Fibroblast of lung (primary cell): ENCODE data around the gene TNFSF13. TPM values are rescaled to one million over a fixed set of nuclear protein-coding genes. Genes with fewer than 3 reads are reported as not detected.

Experiments used
- DNase-seq, 2 donors: peaks; one replicate each; pipeline versions ENCODE4 v3.0.0 to v3.0.0-alpha.2; 2010; ENCODE audit warnings: low read depth in 2 of 2
- H2AFZ ChIP-seq: 2 replicates; pipeline ENCODE4 v1.5.1; 2012; ENCODE audit warnings: low read length, control low read depth, inconsistent platforms
- H3K27ac ChIP-seq: 2 replicates; pipeline ENCODE4 v1.5.1; 2011; ENCODE audit warnings: low read length, control low read depth; ENCODE audit not compliant: insufficient read depth
- H3K27me3 ChIP-seq: 2 replicates; pipeline ENCODE4 v1.5.1; 2011; ENCODE audit warnings: mild to moderate bottlenecking, low read length; ENCODE audit not compliant: control insufficient read depth, insufficient read depth
- H3K36me3 ChIP-seq: 2 replicates; pipeline ENCODE4 v1.5.1; 2011; ENCODE audit warnings: low read length; ENCODE audit not compliant: control insufficient read depth, insufficient read depth
- H3K4me1 ChIP-seq: 2 replicates; pipeline ENCODE4 v1.5.1; 2011; ENCODE audit warnings: low read length; ENCODE audit not compliant: control insufficient read depth, insufficient read depth; ENCODE audit errors: extremely low read depth
- H3K4me2 ChIP-seq: 2 replicates; pipeline ENCODE4 v1.5.1; 2011; ENCODE audit warnings: low read length, control low read depth; ENCODE audit not compliant: insufficient read depth; ENCODE audit errors: extremely low read depth
- H3K4me3 ChIP-seq, 4 experiments: fragments of 200-600 bp in 1 of 4; sonication (generic) in 1 of 4; replicated peaks in 1 of 4; 2 replicates each; pipeline ENCODE4 v1.5.1; 2011 to 2016; ENCODE audit warnings: low read length in 4 of 4, low read depth in 3 of 4, mild to moderate bottlenecking in 3 of 4, control low read depth in 2 of 4, inconsistent platforms in 1 of 4, mixed read lengths in 1 of 4; ENCODE audit not compliant: insufficient read depth in 1 of 4; ENCODE audit errors: control extremely low read depth in 1 of 4
- H3K79me2 ChIP-seq: 2 replicates; pipeline ENCODE4 v1.5.1; 2012; ENCODE audit warnings: mild to moderate bottlenecking, low read length, inconsistent platforms; ENCODE audit not compliant: control insufficient read depth, insufficient read depth
- H3K9ac ChIP-seq: 2 replicates; pipeline ENCODE4 v1.5.1; 2011; ENCODE audit warnings: mild to moderate bottlenecking, low read length, control low read depth; ENCODE audit not compliant: insufficient read depth
- H3K9me3 ChIP-seq: 2 replicates; pipeline ENCODE4 v1.5.1; 2012; ENCODE audit warnings: low read depth, low read length; ENCODE audit not compliant: control insufficient read depth, insufficient read depth
- H4K20me1 ChIP-seq: 2 replicates; pipeline ENCODE4 v1.5.1; 2011; ENCODE audit warnings: low read length; ENCODE audit not compliant: control insufficient read depth, insufficient read depth; ENCODE audit errors: extremely low read depth
- CTCF ChIP-seq, 2 donors: IDR thresholded peaks in 1 of 2; conservative IDR thresholded peaks in 1 of 2; 1 replicate in 1 of 2; 2 replicates in 1 of 2; pipeline ENCODE4 v1.5.1; 2011 to 2012; ENCODE audit warnings: low read length in 2 of 2, control low read depth in 1 of 2, inconsistent platforms in 1 of 2, low read depth in 1 of 2, mild to moderate bottlenecking in 1 of 2
- EZH2 ChIP-seq: IDR thresholded peaks from 2 replicates; pipeline ENCODE4 v1.5.1; 2012; ENCODE audit warnings: low read length, control low read depth, mild to moderate bottlenecking; ENCODE audit errors: missing control alignments
- polyA plus RNA-seq, 2 donors: library from polyadenylated mRNA; depleted of rRNA in 1 of 2; stranded (reverse) in 1 of 2; unstranded in 1 of 2; fragments of >200 nt; gene quantifications; 2 replicates each; pipeline ENCODE4 v1.2.1, GENCODE V29; 2011 to 2012; ENCODE audit warnings: missing spikeins in 1 of 2
- total RNA-seq: library from RNA; depleted of rRNA; stranded (reverse); fragments of >200 nt; gene quantifications from 2 replicates; pipeline ENCODE4 v1.2.1, GENCODE V29; 2014

Gene TNFSF13
- total and polyA plus RNA-seq, 2 donors (not counting 1 experiment from before 2014, with no cell fraction given): 2.0 to 2.5 TPM

- Histone ChIP-seq H2AFZ (no peak overlapping the region), H3K27me3 (no peaks in the 10 kb centered on the region), H3K4me2 (no peak overlapping the region), H3K9me3 (no peaks in the 10 kb centered on the region), H3K27ac (no peak overlapping the region), H3K4me1 (no peaks in the 10 kb centered on the region), H4K20me1 (no peaks in the 10 kb centered on the region), H3K9ac (no peak overlapping the region), H3K4me3 (no peak overlapping the region), H3K79me2 (no peaks in the 10 kb centered on the region), H3K36me3 (no peaks in the 10 kb centered on the region)
- TF ChIP-seq EZH2: no peak
- no peak for TF ChIP-seq CTCF (conservative IDR thresholded peaks at IDR 0.05 in 1 of 2, IDR thresholded peaks at IDR 0.05 in 1 of 2; ENCODE audit: low read depth in 1 of 2, low read length in 2 of 2)
- peak in 1 of 2 donors; percentile 80 for DNase-seq
These were observed 19.5 kb upstream of the TNFSF13 start for GRCh38 chr17:7538891-7539545.

- Histone ChIP-seq H3K4me1 (no peaks in the 10 kb centered on the region), H3K79me2 (no peaks in the 10 kb centered on the region), H4K20me1 (no peaks in the 10 kb centered on the region), H2AFZ (no peak overlapping the region), H3K4me3 (no peak overlapping the region), H3K4me2 (no peak overlapping the region), H3K9me3 (no peaks in the 10 kb centered on the region), H3K9ac (no peak overlapping the region), H3K27me3 (no peaks in the 10 kb centered on the region), H3K27ac (no peak overlapping the region), H3K36me3 (no peaks in the 10 kb centered on the region)
- no peak for DNase-seq
- TF ChIP-seq CTCF (conservative IDR thresholded peaks at IDR 0.05 in 1 of 2, IDR thresholded peaks at IDR 0.05 in 1 of 2; ENCODE audit: low read depth in 1 of 2, low read length in 2 of 2) (no peak), EZH2 (no peak)
These were observed 17.4 kb upstream of the TNFSF13 start for GRCh38 chr17:7541074-7541621.

- Histone ChIP-seq H4K20me1 (no peaks in the 10 kb centered on the region), H3K4me2 (no peak overlapping the region), H3K9ac (no peak overlapping the region), H3K79me2 (no peaks in the 10 kb centered on the region), H3K4me3 (no peak overlapping the region), H2AFZ (no peak overlapping the region), H3K27ac (no peak overlapping the region), H3K9me3 (no peaks in the 10 kb centered on the region), H3K27me3 (no peaks in the 10 kb centered on the region), H3K36me3 (no peaks in the 10 kb centered on the region), H3K4me1 (peaks cover 4% of the 10 kb centered on the region)
- TF ChIP-seq EZH2 (no peak), CTCF (conservative IDR thresholded peaks at IDR 0.05 in 1 of 2, IDR thresholded peaks at IDR 0.05 in 1 of 2; ENCODE audit: low read depth in 1 of 2, low read length in 2 of 2) (no peak)
- no peak for DNase-seq
These were observed 13.6 kb upstream of the TNFSF13 start for GRCh38 chr17:7544911-7545310.
